HG03571 (cell line): ENCODE results near the gene OR2D2.
"Not testable (repeated sequence)": the region's sequence is repeated elsewhere in the genome, so short reads cannot be mapped to it uniquely, and the experiment has no call there.

ENCODE experiments used
- ATAC-seq: cut with Tn5 transposase; IDR thresholded peaks from one replicate; pipeline ENCODE4 v1.9.1; 2021; ENCODE audit not compliant: unreplicated experiment

Gene OR2D2

DNA sequence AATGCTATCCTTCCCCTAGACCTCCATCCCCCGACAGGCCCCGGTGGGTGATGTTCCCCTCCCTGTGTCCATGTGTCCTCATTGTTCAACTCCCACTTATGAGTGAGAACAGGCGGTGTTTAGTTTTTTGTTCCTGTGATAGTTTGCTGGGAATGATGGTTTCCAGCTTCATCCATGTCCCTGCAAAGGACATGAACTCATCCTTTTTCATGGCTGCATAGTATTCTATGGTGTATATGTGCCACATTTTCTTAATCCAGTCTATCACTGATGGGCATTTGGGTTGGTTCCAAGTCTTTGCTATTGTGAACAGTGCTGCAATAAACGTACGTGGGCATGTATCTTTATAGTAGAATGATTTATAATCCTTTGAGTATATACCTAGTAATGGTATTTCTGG, 4.6 kb downstream of the OR2D2 start:
- not testable (repeated sequence) for ATAC-seq

DNA sequence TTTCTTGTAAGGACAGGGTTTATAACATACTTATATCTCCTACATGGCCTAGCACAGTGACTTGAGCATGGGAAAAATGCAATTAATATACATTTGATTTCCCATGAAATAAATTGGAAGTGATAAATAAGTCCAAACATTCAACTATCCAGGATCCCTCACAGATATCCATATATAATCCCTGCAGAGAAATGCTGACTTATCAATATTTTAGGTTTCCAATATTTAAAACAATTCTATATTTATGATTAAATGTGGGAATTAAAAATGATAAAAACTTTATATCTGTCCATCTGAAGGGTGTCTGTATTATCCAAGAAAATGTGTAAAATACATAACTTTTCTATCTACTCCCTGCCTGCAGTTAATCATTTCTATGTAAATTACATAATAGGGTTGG, 9.5 kb downstream of the OR2D2 start:
- no peak for ATAC-seq

DNA sequence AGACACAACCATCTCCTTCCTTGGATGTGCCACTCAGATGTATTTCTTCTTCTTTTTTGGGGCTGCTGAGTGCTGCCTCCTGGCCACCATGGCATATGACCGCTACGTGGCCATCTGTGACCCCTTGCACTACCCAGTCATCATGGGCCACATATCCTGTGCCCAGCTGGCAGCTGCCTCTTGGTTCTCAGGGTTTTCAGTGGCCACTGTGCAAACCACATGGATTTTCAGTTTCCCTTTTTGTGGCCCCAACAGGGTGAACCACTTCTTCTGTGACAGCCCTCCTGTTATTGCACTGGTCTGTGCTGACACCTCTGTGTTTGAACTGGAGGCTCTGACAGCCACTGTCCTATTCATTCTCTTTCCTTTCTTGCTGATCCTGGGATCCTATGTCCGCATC, 15.4 kb downstream of the OR2D2 start:
- ATAC-seq, result no peak

DNA sequence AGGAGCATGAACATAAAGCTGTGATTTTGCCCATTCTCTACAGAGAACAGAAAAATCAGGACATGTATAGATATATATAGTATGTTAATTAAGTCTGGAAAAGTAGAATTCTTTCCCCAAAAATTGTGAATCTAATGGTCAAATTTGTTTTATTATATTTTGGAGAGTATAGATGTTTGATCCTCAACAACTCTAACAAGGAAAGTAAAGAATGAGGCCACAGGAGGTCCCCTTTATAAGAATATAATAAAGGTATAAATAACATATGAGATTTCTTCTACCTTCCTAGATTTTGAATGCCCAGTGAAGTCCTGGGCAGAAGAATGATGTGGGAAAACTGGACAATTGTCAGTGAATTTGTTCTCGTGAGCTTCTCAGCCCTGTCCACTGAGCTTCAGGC, 16.0 kb downstream of the OR2D2 start, which contains the start of gene OR10A4:
TSS of gene OR10A4 (plus strand) at position 301 of the 400 bp plus-strand sequence. CDS start at position 324, 23 bp downstream.
- ATAC-seq, result no peak

DNA sequence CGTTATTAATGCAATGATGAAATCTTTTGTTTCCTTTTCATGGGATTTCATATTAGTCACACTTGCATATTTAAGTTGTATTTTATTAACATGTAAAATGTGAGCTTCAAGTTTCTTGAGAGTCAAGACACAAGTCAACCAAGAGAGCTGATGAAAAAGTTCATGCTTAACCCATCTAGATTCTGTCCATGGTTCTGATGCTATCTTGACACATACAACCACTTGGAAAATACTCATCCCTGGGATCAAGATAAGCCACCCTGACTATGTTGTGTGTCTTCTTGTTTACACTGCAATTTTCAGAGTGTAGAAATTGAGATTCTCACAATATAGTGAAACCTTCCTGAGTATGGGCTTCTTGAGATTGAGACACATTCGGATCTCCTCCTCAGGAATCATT, 16.5 kb downstream of the OR2D2 start:
- no peak for ATAC-seq

DNA sequence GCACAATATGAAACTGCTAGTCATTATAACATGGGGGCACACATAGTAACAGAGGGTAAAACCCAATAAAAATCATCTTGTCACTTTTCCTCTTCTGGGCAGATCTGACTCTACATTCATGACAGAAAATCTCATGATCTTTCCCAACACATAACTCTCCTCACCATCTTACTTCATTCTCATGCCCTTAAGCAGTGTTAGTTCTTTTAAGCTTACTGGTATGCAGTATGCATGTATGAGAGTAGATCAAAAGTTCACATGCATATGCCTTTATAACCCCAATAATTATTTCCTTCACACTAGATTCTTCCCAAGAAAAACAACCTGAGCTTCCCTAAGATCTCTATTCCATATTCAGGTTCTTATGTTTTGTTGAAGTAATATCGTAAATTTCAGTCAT, 21.0 kb downstream of the OR2D2 start:
- no peak for ATAC-seq

DNA sequence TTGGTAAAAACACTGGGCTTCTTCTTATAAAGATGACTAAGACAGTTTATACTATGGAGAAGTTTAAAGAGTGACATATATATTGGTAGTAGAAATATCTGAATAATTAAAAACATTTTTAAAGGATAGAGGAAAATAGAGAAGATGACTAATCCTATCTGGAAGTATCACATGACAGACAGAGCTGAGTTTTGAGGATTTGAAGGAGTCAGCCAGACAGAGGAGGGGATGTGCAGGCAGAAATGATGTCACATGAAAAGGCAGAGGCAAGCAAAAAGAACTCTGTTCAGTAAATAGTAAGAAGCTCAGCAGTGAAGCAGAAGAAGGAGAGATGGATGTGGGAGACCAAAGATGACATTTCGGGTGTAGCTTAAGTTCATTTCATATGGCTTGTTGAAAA, 27.9 kb downstream of the OR2D2 start:
- ATAC-seq, result no peak

DNA sequence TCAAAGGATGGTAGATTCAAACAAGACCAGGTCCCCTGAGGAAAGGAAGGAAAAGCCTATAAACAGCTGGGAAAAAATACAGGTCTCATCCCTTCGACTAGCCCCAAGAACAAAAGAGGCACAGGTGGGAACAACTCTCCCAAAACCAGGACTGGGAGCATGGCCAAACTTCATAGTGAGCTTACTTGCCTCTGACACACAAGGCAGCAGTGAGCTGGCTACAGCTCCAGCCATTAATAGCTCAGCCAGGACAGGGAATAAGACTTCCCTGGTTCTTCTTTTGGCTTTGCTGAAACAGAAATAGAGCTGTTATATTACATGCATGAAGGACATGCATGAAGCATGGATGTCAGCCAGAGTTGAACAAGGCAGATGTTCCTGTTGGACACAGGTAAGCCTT, 29.3 kb downstream of the OR2D2 start, which contains the start of gene OR10A2:
TSS of gene OR10A2 (plus strand) at position 97 of the 400 bp plus-strand sequence. CDS start 6,698 bp downstream, outside the sequence.
- ATAC-seq, result no peak

DNA sequence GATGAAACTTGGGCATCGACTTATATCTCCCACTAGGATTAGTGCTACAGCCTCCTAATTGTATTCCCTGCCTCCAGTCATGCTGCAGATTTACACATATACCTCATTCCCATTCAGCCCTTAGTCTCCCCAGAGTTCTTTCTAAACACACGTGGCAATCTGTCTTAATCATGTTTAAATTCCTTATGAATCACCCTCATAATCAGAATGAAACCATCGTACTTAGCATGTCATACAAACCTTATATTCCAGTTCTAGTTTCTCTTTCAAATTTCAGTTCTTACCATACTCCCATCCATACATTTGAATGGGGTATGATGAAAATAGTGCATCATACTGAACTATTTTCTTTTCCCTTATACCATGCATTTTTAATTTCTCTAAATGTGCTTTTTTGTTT, 35.4 kb downstream of the OR2D2 start:
- ATAC-seq, result no peak

DNA sequence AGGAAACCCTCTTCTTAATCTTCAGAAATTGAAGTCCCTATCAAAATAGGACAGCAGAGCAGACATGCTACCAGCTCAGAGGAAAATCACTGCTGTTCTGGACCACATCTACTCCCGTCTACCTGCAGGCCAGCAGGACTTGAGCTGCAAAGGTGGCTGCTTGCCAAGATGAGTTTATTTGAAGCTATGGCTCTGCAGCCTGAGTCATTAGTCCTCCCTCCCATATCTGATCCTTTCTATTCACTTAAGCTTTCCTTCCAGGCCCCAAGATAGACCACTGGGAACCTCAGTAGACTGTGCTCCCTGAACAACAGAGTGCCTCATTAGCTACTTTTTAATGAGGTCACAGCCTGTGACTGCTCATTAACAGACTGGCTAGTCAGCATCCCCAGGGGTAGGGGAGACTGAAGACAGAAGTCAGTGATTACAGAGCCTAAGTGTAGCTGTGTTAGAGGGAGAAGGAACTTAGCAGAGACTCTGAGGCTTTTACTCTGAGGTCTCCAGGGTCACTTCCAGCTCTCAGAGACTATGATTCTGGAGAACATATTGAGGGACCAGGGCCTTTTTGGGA, 36.2 kb downstream of the OR2D2 start:
- ATAC-seq, result no peak

DNA sequence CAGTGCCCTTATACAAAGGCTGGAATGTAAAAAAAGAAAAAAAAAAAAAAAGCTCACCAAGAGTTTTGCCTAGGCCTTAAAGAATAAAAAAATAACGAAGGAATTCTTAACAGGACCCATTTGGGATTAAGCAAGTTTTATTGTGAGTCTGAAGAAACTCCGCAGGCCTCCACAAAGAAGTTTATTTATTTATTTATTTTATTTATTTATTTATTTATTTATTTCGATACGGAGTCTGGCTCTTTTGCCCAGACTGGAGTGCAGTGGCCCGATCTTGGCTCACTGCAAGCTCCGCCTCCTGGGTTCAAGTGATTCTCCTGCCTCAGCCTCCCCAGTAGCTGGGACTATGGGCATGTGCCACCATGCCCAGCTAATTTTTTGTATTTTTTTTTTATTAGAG, 37.5 kb downstream of the OR2D2 start:
- not testable (repeated sequence) for ATAC-seq

DNA sequence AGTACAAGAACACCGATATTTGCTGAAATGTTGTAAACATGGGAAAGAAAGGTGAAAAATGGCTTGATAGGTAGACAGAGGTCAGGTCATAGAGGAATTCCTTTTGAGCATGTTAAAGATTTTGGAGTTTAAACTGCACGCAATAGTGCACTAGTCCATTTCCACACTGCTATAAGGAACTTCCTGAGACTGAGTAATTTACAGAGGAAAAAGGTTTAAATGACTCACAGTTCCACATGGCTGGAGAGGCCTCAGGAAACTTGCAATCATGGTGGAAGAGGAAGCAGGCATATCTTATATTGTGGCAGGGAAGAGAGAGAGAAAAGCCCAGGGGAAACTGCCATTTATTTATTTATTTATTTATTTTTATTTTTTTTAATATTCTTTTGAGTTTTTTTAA, 41.8 kb downstream of the OR2D2 start:
- no peak for ATAC-seq

DNA sequence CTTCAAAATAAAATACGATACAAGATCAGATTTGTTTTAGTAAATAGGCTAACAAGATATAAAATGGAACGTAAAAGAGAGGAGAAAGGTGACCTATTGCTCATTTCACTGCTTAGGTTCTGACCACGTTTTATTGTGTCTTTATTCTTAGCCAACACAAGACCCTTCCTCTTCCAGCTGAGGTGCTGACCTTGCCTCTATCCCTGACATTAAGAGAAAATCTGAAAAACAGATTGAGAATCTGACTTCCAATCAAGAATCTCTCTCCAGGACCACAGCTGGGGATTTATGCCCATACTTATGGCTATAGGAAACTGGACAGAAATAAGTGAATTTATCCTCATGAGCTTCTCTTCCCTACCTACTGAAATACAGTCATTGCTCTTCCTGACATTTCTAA, 46.9 kb downstream of the OR2D2 start, which contains the start of gene OR10A5:
TSS of gene OR10A5 (plus strand) at position 301 of the 400 bp plus-strand sequence. CDS start at position 301, 0 bp downstream.
- no peak for ATAC-seq

DNA sequence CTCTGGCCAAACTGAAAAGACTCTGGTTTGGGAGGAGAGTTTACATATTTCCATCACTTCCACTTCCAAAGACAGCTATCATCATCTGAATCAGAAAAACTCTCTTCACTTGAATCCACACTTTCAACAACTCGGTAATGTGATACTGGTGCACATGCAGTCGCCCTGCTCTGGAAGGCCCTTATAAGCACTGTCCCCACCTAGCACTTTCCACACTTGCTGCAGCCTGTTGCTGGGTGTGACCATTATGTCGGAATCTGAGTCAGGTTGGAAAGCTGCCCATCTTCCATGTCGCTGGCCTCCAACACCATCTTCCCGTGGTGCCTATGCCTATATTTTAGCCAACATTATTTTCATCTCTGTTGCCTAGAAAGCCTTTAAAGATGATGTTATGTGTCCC, 47.9 kb downstream of the OR2D2 start:
- ATAC-seq, result no peak

DNA sequence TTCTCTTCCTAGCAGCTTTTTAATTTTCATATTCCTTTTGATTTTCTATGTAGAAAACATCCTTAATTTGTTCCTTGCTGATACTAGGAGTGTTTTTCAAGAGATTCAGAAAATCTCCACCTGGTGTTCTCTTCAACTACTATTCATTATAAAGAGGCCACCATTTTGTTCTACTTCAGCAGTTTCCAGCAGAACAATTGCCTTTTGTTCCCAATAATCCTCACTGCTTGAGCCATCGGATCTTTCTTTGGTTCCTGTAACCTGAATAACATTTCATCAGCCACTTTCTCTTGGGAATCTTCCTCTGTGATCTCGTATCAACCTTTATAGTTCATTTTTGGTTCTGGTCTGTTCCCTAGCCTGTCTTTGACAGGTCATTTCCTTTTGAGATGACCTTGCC, 48.6 kb downstream of the OR2D2 start:
- no peak for ATAC-seq

DNA sequence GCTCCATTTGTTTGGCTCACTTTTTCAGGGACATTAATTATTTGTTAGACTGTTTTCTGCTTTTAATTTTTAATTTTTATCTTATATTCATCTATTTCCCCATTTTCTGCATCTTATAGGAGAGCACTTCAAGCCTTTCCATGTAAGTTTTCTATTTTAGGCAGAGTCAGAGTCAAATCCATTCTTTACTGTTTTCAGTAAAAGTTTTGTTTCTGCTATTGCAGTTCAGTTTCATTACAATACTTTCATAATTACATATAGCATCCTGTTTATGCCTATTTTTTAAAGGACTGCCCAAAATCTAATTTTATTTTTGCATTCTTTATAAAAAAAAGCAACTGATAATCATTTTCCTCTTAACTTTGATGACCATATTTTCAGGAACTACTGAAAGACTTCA, 50.6 kb downstream of the OR2D2 start:
- ATAC-seq, result no peak
